GM18907 (cell line): ENCODE data around the gene DHX8.

ENCODE experiments used
- ATAC-seq: cut with Tn5 transposase; IDR thresholded peaks from one replicate; pipeline ENCODE4 v1.9.1; 2021; ENCODE audit warnings: mild to moderate bottlenecking, moderate library complexity; ENCODE audit not compliant: unreplicated experiment

DHX8 gene

DNA sequence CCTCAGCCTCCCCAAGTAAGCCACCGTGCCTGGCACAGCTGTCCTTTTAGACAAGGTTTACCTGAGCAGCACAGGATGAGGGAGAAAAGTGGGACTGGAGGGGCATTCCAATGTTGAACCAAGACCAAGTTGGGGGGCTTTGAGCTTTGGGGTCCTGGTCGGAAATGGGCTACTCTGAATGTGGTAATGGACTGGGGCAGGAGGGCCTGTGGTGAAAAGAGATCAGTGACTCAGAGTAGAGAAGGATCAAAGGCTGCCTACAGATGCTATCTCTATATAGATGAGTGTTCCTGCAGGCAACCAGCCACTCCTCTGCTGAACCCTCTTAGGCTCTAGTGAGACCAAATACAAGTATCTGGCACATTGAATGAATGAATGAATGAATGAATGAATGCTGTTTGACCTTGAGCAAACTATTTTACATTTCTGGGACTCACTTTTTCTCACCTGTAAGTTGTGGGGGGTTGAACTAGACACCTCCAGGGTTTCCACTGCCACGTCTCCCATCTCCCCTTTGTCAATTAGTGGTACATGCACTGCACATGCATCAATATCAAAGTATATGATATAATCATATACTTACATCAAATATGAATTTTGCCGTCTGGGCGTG is 88.7 kb downstream of the DHX8 start:
- ATAC-seq, result no peak

DNA sequence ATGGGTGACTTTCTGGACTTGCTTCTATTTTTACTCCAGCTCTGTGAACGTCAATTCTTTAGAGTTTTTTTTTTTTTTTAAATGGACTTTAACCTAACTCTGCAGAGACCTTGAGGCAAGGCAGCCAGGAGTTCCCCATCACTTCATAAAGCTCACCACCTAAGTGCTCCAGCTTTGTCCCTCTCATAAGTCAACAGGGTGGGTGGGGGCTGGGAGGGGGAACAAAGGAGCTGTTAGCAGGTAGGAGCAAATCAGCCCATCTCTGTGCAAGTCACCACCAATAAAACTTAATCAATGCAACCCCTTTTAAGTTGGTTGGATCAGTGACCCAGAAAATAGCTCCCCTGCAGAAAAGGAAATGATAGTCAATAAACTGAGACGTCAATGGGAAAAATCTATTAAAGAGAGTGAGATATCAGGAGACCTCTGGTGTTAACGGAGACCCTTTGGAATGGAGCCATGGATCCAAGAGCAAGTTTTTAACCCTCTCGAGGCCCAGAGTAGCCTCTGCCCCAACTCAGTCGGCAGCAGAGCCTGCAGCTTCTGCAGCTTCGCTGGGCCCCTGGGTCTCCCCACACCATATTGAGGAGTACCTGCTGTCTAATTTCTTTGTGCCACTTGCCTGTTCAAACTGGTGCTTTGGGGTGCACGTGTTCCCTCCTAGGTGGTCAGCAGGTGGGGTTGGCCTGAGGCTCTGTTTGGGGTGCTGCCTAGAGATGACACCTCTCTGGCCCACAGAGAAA is 90.0 kb downstream of the DHX8 start:
- ATAC-seq, result no peak

DNA sequence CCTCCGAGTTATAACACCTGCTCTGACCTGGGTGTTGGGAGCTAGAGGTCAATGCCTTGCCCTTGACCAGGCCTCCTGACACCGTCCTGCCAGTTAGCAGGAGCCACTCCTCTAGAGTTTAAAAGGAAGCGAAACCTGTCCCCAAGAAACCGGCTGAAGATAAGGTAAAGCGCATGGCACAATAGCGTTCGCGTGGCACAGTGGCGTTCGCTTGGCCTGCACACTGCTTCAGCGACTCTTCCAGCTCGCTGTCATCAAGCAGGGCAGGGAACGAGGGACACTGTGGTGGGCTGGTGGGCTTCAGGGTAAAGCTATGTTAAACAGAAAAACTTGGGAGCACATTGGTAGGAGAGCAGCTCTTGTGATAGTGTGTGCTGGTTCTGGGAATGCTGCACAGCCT is 90.6 kb downstream of the DHX8 start:
- no peak for ATAC-seq

DNA sequence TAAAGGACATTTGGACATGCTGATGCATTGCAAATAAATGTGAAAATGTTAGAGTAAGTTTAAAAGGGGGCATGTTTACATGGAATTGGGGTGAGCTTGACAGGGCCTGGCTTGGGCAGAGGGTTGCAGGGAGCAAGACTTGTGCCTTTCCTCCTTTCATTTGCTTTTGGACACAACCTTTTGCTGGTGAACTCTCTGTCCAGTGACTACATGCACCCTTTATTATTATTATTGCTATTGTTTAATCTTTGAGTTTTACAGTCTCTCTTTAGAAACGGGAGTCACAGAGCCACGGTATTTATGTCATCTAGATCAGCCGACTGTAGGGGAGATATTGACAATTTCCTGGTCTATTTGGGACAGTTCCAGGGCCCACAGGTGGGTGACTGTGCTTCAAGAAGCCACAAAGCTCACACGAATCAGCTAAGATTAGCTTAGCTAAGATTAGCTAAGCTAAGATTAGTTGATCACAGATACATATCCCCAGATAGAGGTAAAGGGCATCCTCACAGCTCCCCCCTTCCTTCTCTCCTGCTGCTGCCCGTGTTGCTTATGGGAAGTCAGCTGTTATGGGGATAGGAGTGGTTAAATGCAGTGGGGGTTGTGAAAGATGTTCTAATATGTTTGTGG is 91.2 kb downstream of the DHX8 start:
- ATAC-seq, result no peak
